ENCODE results near the gene STK39.
"Not testable (repeated sequence)": the region's sequence is repeated elsewhere in the genome, so short reads cannot be mapped to it uniquely, and the experiment has no call there.

Gene STK39

GRCh38 chr2:168079236-168079635 lies 168.2 kb downstream of the STK39 start:
- no peak for DNase-seq

- no peak for DNase-seq
Observed at GRCh38 chr2:168076731-168077130, 170.7 kb downstream of the STK39 start.

- DNase-seq, result no peak
Observed at GRCh38 chr2:168075446-168075845, 171.9 kb downstream of the STK39 start.

- no peak for DNase-seq
Observed at GRCh38 chr2:168072626-168073303, 174.6 kb downstream of the STK39 start.

GRCh38 chr2:168064011-168064998 lies 183.1 kb downstream of the STK39 start:
- no peak for DNase-seq

GRCh38 chr2:168062936-168063335 lies 184.5 kb downstream of the STK39 start:
- DNase-seq, result no peak

- DNase-seq, result no peak
Observed at GRCh38 chr2:168062054-168062453, 185.3 kb downstream of the STK39 start.

GRCh38 chr2:168060986-168061750 lies 186.2 kb downstream of the STK39 start:
- DNase-seq, result no peak

- DNase-seq, result no peak
Observed at GRCh38 chr2:168059758-168060157, 187.6 kb downstream of the STK39 start.

- no peak for DNase-seq
Observed at GRCh38 chr2:168058675-168059074, 188.7 kb downstream of the STK39 start.

- no peak for DNase-seq
Observed at GRCh38 chr2:168056242-168056787, 191.1 kb downstream of the STK39 start.

GRCh38 chr2:168054657-168055056 lies 192.7 kb downstream of the STK39 start:
- DNase-seq, result no peak

GRCh38 chr2:168053676-168054075 lies 193.7 kb downstream of the STK39 start:
- no peak for DNase-seq

GRCh38 chr2:168052773-168053172 lies 194.6 kb downstream of the STK39 start:
- no peak for DNase-seq

- DNase-seq, result no peak
Observed at GRCh38 chr2:168050377-168050776, 197.0 kb downstream of the STK39 start.

GRCh38 chr2:168049609-168050008 lies 197.8 kb downstream of the STK39 start:
- DNase-seq, result no peak

- DNase-seq, result no peak
Observed at GRCh38 chr2:168047091-168047690, 200.2 kb downstream of the STK39 start.

- DNase-seq, result no peak
Observed at GRCh38 chr2:168044579-168044978, 202.8 kb downstream of the STK39 start.

GRCh38 chr2:168044176-168044575 lies 203.2 kb downstream of the STK39 start:
- no peak for DNase-seq

GRCh38 chr2:168042127-168042824 lies 205.1 kb downstream of the STK39 start:
- DNase-seq, result not testable (repeated sequence)

- DNase-seq, result no peak
Observed at GRCh38 chr2:168039881-168040280, 207.5 kb downstream of the STK39 start.

GRCh38 chr2:168037778-168038177 lies 209.6 kb downstream of the STK39 start:
- DNase-seq, result no peak

Data from NCI-H510A (cell line).